ENCODE measurements around the gene SRGN.

The SRGN gene

DNA sequence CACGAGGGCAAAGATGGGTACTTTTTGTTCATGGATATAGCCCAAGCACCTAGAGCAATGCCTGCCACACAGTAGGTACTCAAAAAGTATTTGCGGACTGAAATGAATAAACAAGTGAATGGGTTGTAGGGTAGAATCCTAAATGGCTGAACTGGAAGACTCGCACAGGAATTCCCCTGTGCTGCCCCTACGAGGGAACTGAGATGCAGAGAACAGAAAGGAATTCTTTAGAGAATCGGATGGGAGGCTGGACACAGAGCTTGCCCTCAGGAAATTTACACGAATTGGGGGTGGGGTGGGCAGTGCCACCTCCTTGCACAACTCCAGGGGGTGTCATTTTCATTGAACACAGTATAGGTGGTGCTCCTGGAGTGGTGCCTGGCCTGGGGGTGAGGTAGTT is 35.2 kb upstream of the SRGN start:
- in situ Hi-C loops (cut with HindIII; ENCODE audit: low sequenced_read_pairs), result no loop called here
- TF ChIP-seq, protein P1, sequence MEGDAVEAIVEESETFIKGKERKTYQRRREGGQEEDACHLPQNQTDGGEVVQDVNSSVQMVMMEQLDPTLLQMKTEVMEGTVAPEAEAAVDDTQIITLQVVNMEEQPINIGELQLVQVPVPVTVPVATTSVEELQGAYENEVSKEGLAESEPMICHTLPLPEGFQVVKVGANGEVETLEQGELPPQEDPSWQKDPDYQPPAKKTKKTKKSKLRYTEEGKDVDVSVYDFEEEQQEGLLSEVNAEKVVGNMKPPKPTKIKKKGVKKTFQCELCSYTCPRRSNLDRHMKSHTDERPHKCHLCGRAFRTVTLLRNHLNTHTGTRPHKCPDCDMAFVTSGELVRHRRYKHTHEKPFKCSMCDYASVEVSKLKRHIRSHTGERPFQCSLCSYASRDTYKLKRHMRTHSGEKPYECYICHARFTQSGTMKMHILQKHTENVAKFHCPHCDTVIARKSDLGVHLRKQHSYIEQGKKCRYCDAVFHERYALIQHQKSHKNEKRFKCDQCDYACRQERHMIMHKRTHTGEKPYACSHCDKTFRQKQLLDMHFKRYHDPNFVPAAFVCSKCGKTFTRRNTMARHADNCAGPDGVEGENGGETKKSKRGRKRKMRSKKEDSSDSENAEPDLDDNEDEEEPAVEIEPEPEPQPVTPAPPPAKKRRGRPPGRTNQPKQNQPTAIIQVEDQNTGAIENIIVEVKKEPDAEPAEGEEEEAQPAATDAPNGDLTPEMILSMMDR (IDR thresholded peaks at IDR 0.05; ENCODE audit: low read depth, low read length, missing control alignments), result no peak
- no peak overlapping the region for H3K4me3 ChIP-seq (ENCODE audit: low read depth, low read length)
- no peak for DNase-seq (ENCODE audit: low read depth)

DNA sequence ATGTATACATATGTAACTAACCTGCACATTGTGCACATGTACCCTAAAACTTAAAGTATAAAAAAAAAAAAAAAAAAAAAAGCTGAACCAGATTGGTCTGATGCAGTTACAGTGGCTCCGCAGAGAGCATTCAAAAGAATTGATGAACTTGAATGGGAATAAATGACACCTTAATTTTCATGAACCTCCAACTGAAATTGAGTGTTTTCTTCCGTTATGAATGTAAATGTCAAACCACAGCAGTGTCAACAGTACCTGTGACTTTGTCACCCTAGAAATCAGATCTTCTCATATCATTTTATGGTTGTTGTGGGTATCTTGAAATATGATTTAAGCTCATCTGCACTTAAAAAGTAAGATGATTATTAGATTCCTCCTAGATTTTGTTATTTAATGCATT is 32.7 kb upstream of the SRGN start:
- TF ChIP-seq, protein P1 (IDR thresholded peaks at IDR 0.05; ENCODE audit: low read depth, low read length, missing control alignments), result no peak

DNA sequence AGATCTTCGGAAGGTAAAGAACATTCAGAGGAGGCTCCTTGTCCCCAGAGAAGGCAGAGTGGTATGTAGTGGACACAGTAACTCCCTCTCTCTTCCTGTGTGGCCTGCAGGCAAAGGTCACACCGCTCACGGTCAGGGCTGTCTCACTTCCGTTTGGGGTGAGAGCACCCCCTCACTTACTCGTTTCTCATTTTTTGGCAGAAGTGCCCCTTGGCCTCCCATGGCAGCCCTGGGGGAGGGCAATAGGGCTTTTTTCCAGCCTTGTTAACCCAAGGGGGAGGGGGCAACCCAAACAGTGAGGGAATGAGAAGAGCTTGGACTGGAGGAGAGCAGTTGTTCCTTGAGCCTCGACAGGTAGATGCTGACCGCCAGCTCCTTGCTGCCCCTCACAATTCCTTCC is 31.8 kb upstream of the SRGN start:
- TF ChIP-seq, protein P1 (IDR thresholded peaks at IDR 0.05; ENCODE audit: low read depth, low read length, missing control alignments), result no peak
- no peak for DNase-seq (ENCODE audit: low read depth)
- in situ Hi-C loops (cut with HindIII; ENCODE audit: low sequenced_read_pairs), result no loop called here
- no peak overlapping the region for H3K4me3 ChIP-seq (ENCODE audit: low read depth, low read length)

More for the DNA sequence above, 32.7 kb upstream of the SRGN start:
- in situ Hi-C loops (cut with HindIII; ENCODE audit: low sequenced_read_pairs), result no loop called here
- no peak for DNase-seq (ENCODE audit: low read depth)
- no peak overlapping the region for H3K4me3 ChIP-seq (ENCODE audit: low read depth, low read length)

DNA sequence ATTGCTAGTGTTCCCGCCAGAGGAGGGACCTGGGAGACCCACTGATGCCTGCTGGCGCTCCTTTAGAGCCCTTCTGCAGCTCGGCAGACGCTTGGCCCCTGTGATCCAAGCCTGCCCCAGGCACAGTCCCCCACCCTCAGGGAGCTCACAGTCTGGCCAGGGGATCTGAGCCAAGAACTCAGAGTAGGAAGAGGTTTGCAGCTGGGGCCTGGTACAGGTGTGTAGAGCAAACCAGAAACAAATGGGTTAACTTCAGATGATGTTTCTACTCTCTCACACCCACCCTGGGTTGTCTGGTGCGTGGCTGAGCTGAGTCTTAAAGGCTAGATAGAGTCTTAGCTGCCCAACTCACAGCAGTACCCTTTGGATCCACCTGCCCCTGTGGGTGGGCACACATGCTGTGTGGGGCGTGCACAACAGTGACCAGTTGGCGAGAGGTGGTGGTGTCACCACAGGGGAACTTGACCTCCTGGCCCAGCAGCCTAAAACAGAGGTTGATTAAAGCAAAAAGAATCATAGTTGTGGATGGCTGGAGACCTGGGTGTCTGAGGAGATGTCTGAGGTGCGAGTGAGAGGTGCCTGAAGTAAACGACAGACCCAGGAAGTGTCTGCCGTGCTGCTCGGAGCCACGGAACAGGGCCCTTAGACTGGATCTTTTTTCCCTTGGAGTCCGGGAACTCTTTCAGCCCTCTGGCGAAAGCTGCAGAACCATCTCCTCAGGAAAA is 31.2 kb upstream of the SRGN start:
- in situ Hi-C loops (cut with HindIII; ENCODE audit: low sequenced_read_pairs), result no loop called here
- no peak overlapping the region for H3K4me3 ChIP-seq (ENCODE audit: low read depth, low read length)
- TF ChIP-seq, protein P1 (IDR thresholded peaks at IDR 0.05; ENCODE audit: low read depth, low read length, missing control alignments), result no peak
- no peak for DNase-seq (ENCODE audit: low read depth)

DNA sequence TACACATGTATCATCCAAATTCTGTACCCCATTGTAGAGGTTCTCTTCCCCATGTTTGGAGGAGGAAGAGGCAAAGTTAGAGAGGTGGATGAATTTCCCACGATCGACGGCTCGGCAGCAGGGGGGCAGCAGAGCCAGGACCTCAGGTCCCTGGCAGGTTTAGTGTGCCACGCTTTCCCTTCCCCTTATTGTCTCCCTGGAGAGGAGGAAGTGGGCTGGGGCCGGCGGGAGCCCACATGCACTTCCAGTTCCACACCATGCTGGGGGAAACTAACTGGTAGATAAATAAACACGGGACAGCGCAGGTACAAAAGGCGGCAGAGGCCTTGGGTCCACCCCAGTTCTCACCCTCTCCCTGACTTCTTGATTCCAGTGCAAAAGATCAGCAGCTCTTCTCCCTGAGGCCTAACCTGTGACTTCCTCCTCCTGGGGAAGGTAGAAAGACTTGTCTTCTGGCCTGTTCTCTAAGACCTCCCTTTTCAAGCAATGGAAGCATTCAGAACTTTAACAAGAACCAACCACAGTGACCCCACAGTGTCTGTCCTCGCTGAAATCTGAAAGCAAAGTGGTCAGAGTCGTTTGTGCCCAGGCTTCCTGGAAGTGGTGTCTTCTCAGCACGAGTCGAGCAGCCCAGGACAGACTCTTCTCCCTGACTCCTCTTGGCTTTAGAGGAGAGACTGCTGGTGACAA is 30.5 kb upstream of the SRGN start:
- no peak for DNase-seq (ENCODE audit: low read depth)
- H3K4me3 ChIP-seq (ENCODE audit: low read depth, low read length), result no peak overlapping the region
- in situ Hi-C loops (cut with HindIII; ENCODE audit: low sequenced_read_pairs), result no loop called here
- TF ChIP-seq, protein P1 (IDR thresholded peaks at IDR 0.05; ENCODE audit: low read depth, low read length, missing control alignments), result no peak

DNA sequence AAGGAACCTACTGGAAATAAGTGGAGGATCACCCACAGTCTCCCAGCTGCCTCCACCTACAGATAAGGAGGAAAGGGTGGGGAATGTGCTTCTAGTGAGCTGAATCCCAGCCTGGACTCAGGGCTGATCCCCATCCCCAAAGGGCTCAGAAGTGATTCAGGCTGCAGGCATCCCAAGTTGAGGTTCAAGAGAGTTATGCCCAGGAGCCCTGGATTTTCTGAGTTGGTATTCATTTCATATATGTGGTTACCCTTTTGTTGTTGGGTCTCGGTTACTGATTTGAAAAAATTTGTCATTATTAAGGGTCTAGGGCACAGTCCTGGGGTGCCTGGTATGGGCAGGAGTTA is 30.0 kb upstream of the SRGN start:
- TF ChIP-seq, protein P1 (IDR thresholded peaks at IDR 0.05; ENCODE audit: low read depth, low read length, missing control alignments), result no peak
- no peak overlapping the region for H3K4me3 ChIP-seq (ENCODE audit: low read depth, low read length)
- in situ Hi-C loops (cut with HindIII; ENCODE audit: low sequenced_read_pairs), result no loop called here
- no peak for DNase-seq (ENCODE audit: low read depth)
